A673 (cell line): ENCODE data around the gene CLCN2. TPM values are rescaled to one million over a fixed set of nuclear protein-coding genes. Genes with fewer than 3 reads are reported as not detected.

Experiments used
- BruUV-seq: library from RNA; stranded (reverse); fragments of 400-500 nt; replicated peaks from 2 replicates; lab custom pipeline; 2021; lab: Mats Ljungman, UMichigan
- CTCF ChIA-PET: fragments of 300-600 bp; sonication (Branson Sonifier 250); formaldehyde crosslinking; loops from one replicate; lab custom pipeline; 2022; ENCODE audit warnings: antibody characterized with exemption; lab: Charles Lee
- POLR2A ChIA-PET: fragments of 300-600 bp; sonication (Branson Sonifier 250); formaldehyde crosslinking; loops from one replicate; lab custom pipeline; 2022; ENCODE audit warnings: antibody characterized with exemption; ENCODE audit not compliant: low non-redundant PET; lab: Charles Lee
- DNase-seq: peaks from one replicate; pipeline ENCODE4 v3.0.0-alpha.2; 2015; ENCODE audit warnings: low spot score
- H3K27ac ChIP-seq: fragments of 200-600 bp; sonication (generic); 2 replicates; pipeline ENCODE4 v1.5.1; 2016; ENCODE audit warnings: mixed run types, low read depth, mild to moderate bottlenecking, mixed read lengths, antibody characterized with exemption, low read length; ENCODE audit not compliant: poor library complexity, severe bottlenecking
- H3K27me3 ChIP-seq: fragments of 200-600 bp; sonication (generic); replicated peaks from 2 replicates; pipeline ENCODE4 v1.6.1; 2017; ENCODE audit warnings: mixed run types, low read depth, mild to moderate bottlenecking, mixed read lengths, antibody characterized with exemption, low read length; ENCODE audit not compliant: insufficient read depth, poor library complexity
- H3K36me3 ChIP-seq: fragments of 200-600 bp; sonication (generic); 2 replicates; pipeline ENCODE4 v1.6.1; 2016; ENCODE audit warnings: mixed run types, mild to moderate bottlenecking, mixed read lengths, antibody characterized with exemption, low read length; ENCODE audit not compliant: insufficient read depth, poor library complexity, severe bottlenecking
- H3K4me1 ChIP-seq: fragments of 200-600 bp; sonication (generic); 2 replicates; pipeline ENCODE4 v1.6.1; 2017; ENCODE audit warnings: mixed run types, mild to moderate bottlenecking, mixed read lengths, antibody characterized with exemption, low read length; ENCODE audit not compliant: insufficient read depth, poor library complexity, severe bottlenecking
- H3K4me3 ChIP-seq: fragments of 200-600 bp; sonication (generic); 2 replicates; pipeline ENCODE4 v1.5.1; 2016; ENCODE audit warnings: low read depth, mixed run types, mild to moderate bottlenecking, mixed read lengths, low read length; ENCODE audit not compliant: poor library complexity, severe bottlenecking
- H3K9me3 ChIP-seq: fragments of 200-600 bp; sonication (generic); 2 replicates; pipeline ENCODE4 v1.6.1; 2016; ENCODE audit warnings: mixed run types, low read depth, mild to moderate bottlenecking, mixed read lengths, antibody characterized with exemption, low read length; ENCODE audit not compliant: poor library complexity, severe bottlenecking
- CTCF ChIP-seq: fragments of 300-800, 200-600 bp; sonication (generic); conservative IDR thresholded peaks from 2 replicates; pipeline ENCODE4 v1.5.1; 2017; ENCODE audit warnings: low read depth, mild to moderate bottlenecking, antibody characterized with exemption, low read length, moderate library complexity, mixed read lengths
- EZH2 ChIP-seq: fragments of 200-600 bp; sonication (generic); IDR thresholded peaks from 2 replicates; pipeline ENCODE4 v1.6.1; 2017; ENCODE audit warnings: borderline replicate concordance, low read depth, mild to moderate bottlenecking, mixed read lengths, antibody characterized with exemption, low read length; ENCODE audit not compliant: poor library complexity, severe bottlenecking
- intact Hi-C: fragments of 100-400 bp; cut with micrococcal nuclease; formaldehyde crosslinking; loops from one replicate; pipeline ENCODE4 v1.10.0; 2022; ENCODE audit not compliant: unreplicated experiment
- total RNA-seq: library from RNA; stranded (reverse); gene quantifications from 2 replicates; pipeline ENCODE4 v1.2.3, GENCODE V29; 2021

The CLCN2 gene
- total RNA-seq, 1 experiment from 2014 or later, result 11.2 TPM

GRCh38 chr3:184333190-184333589, 28.2 kb downstream of the CLCN2 start:
- H3K4me1 ChIP-seq, result peaks cover 23% of the 10 kb centered on the region
- POLR2A ChIA-PET, result no interaction called here
- no peak overlapping the region for H3K4me3 ChIP-seq

GRCh38 chr3:184332370-184333090, 28.9 kb downstream of the CLCN2 start:
- BruUV-seq, result no TSS peak
- intact Hi-C loops, result no loop called here
- Histone ChIP-seq H3K27ac (peak overlapping the region; percentile 50), H3K27me3 (no peaks in the 10 kb centered on the region), H3K9me3 (no peaks in the 10 kb centered on the region), H3K36me3 (peaks cover 77% of the 10 kb centered on the region), H3K4me1 (peaks cover 17% of the 10 kb centered on the region), H3K4me3 (no peak overlapping the region)
- no peak for TF ChIP-seq CTCF
- no peak for TF ChIP-seq EZH2
- no peak for DNase-seq
- CTCF ChIA-PET, result no interaction called here
- POLR2A ChIA-PET, result no interaction called here

More at GRCh38 chr3:184333190-184333589, 28.2 kb downstream of the CLCN2 start:
- Histone ChIP-seq H3K27ac (peak overlapping the region; percentile 50), H3K36me3 (peaks cover 70% of the 10 kb centered on the region), H3K9me3 (no peaks in the 10 kb centered on the region), H3K27me3 (no peaks in the 10 kb centered on the region)
- no peak for DNase-seq
- TSS peak; percentile 23 for BruUV-seq
- intact Hi-C loops, result no loop called here
- TF ChIP-seq CTCF, result no peak
- CTCF ChIA-PET, result no interaction called here

- intact Hi-C loops, result no loop called here
- H3K27me3 ChIP-seq, result no peaks in the 10 kb centered on the region
- no peaks in the 10 kb centered on the region for H3K4me1 ChIP-seq
- no peak overlapping the region for H3K4me3 ChIP-seq
- no peak for DNase-seq
- no peak for TF ChIP-seq CTCF
- no peak for TF ChIP-seq EZH2
- H3K27ac ChIP-seq, result no peak overlapping the region
- BruUV-seq, result no TSS peak
- H3K9me3 ChIP-seq, result no peaks in the 10 kb centered on the region
- ChIA-PET CTCF (no interaction called here), POLR2A (no interaction called here)
- H3K36me3 ChIP-seq, result peaks cover 100% of the 10 kb centered on the region
Measured at GRCh38 chr3:184328516-184328915, 32.9 kb downstream of the CLCN2 start.
